Measurements from ENCODE around the gene PSMD9. TPM values are rescaled to one million over a fixed set of nuclear protein-coding genes. Genes with fewer than 3 reads are reported as not detected.

PSMD9 gene
- total RNA-seq, 1 experiment from 2014 or later = 39.9 TPM

DNA sequence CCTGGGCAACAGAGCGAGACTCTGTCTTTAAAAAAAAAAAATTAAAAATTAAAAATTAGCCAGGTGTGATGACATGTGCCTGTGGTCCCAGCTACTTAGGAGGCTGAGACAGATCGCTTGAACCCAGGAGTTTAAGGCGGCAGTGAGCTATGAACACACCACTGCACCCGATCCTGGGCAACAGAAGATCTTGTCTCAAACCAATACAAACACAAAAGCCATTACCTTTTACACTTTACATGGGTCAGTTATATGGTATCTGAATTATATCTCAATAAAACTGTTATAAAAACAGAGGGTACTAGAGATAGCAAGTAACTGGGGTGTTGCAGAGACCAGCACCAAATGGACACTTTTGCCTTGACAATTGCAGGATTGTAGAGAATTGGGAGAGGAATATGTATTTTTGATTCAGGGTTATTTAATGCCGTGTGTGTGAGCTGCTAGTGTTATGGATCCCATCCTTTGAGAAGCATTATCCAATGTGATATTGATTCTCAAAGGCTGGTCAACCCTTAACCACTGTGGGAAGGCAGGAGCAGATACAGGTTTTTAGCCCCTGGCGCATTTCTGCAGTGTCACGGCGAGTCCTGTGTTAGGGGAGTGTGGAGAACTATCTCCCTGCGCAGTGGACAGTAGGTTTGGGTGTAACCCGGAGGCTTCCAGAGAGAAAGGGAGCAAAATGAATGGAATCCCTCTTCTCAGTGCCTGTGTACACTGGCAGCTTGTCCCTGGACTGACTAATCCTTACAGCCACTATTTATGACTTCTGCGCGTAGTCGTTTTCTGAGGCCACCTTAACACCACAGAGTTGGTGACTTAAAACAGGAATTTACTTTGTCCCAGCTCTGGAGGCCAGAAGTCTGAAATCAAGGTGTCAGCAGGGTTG, 4.3 kb downstream of the PSMD9 start:
- TF ChIP-seq, protein P1, sequence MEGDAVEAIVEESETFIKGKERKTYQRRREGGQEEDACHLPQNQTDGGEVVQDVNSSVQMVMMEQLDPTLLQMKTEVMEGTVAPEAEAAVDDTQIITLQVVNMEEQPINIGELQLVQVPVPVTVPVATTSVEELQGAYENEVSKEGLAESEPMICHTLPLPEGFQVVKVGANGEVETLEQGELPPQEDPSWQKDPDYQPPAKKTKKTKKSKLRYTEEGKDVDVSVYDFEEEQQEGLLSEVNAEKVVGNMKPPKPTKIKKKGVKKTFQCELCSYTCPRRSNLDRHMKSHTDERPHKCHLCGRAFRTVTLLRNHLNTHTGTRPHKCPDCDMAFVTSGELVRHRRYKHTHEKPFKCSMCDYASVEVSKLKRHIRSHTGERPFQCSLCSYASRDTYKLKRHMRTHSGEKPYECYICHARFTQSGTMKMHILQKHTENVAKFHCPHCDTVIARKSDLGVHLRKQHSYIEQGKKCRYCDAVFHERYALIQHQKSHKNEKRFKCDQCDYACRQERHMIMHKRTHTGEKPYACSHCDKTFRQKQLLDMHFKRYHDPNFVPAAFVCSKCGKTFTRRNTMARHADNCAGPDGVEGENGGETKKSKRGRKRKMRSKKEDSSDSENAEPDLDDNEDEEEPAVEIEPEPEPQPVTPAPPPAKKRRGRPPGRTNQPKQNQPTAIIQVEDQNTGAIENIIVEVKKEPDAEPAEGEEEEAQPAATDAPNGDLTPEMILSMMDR (conservative IDR thresholded peaks at IDR 0.05) = no peak
- Histone ChIP-seq H3T11ph (ENCODE audit: low read length) (no peak overlapping the region), H2AK5ac (ENCODE audit: insufficient read length, low read length) (no peak overlapping the region), H4K8ac (replicated peaks; ENCODE audit: insufficient read length, low read depth, low read length) (no peak overlapping the region), H3K79me1 (ENCODE audit: insufficient read depth, low read depth, low read length, poor library complexity, severe bottlenecking) (no peaks in the 10 kb centered on the region), H3K9me3 (ENCODE audit: control insufficient read depth, low read depth, low read length) (no peaks in the 10 kb centered on the region), H3K4ac (ENCODE audit: low read depth, low read length) (no peak overlapping the region), H3K56ac (ENCODE audit: insufficient read length, low read depth, low read length) (no peak overlapping the region), H2BK15ac (ENCODE audit: low read depth, low read length) (no peak overlapping the region), H3K9ac (ENCODE audit: extremely low read depth, insufficient read length, low read length) (no peak overlapping the region), H2BK5ac (ENCODE audit: insufficient read length, low read length) (no peak overlapping the region), H3K79me2 (ENCODE audit: insufficient read depth, low read length) (no peaks in the 10 kb centered on the region), H3K18ac (ENCODE audit: insufficient read length, low read depth, low read length) (no peak overlapping the region), H3K4me1 (ENCODE audit: insufficient read depth, low read length) (no peaks in the 10 kb centered on the region), H4K91ac (ENCODE audit: insufficient read length, low read depth, low read length) (no peak overlapping the region), H3K23me2 (ENCODE audit: insufficient read length, low read depth, low read length, poor library complexity, severe bottlenecking) (peaks cover 3% of the 10 kb centered on the region), H2BK120ac (ENCODE audit: low read depth, low read length, poor library complexity, severe bottlenecking) (no peak overlapping the region), H4K5ac (ENCODE audit: insufficient read length, low read depth, low read length) (no peak overlapping the region), H2BK20ac (ENCODE audit: low read depth, low read length, poor library complexity, severe bottlenecking) (no peak overlapping the region), H3K27me3 (ENCODE audit: insufficient read depth, low read length) (no peaks in the 10 kb centered on the region; the same call in 1 of the 2 replicates), H2BK12ac (ENCODE audit: insufficient read length, low read depth, low read length) (no peak overlapping the region), H3K14ac (ENCODE audit: insufficient read depth, low read length) (no peak overlapping the region), H3K23ac (ENCODE audit: insufficient read length, low read depth, low read length) (no peak overlapping the region), H2AFZ (ENCODE audit: low read length) (no peak overlapping the region), H3K27ac (ENCODE audit: insufficient read length, low read depth, low read length) (no peak overlapping the region), H3K4me2 (ENCODE audit: insufficient read depth, insufficient read length, low read length) (no peak overlapping the region), H4K20me1 (ENCODE audit: control insufficient read depth, insufficient read depth, insufficient read length) (no peaks in the 10 kb centered on the region)
- peaks cover 19 to 21% of the 10 kb centered on the region in 2 experiments for H3K4me1 Mint-ChIP-seq
- no peak overlapping the region; a peak in 1 of 5 replicates for H3K4me3 Mint-ChIP-seq
- peaks cover 19% of the 10 kb centered on the region for H3K27me3 Mint-ChIP-seq (ENCODE audit: low read depth)
- no peaks in the 10 kb centered on the region; a peak in 1 of 5 replicates for H3K9me3 Mint-ChIP-seq
- WGBS (ENCODE audit: extremely low coverage, insufficient read length, low lambda C conversion rate) = no CpG with 5 or more reads among the region's 13 CpGs
- DNase-seq = no peak
- H3K27ac Mint-ChIP-seq = no peak overlapping the region
- peaks cover 8 to 41% (median 24%) of the 10 kb centered on the region in 3 experiments; a peak in 6 of 7 replicates for H3K36me3 Mint-ChIP-seq (ENCODE audit: insufficient read depth in 1 of 3, low read depth in 3 of 3)

Measured in H9 (cell line).